Measurements from ENCODE around the gene MYRIP.

DNA sequence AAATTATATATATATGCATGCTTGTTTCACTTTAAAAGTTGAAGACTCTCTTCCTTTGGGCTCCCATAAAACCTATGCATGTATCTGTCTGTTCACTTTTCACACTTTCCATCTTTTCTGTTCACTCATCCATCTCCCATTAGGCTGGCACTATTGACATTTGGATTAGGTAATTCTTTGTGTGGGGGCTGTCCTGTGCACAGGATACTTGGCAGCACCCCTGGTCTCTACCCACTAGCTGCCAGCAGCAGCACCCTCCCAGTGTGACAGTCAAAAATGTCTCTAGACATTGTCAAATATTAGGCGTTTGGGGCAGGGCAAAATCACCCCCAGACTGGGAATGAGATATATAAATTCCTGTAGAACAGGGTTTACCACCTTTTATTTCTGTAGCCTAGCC is 427.8 kb downstream of the MYRIP start:
- TF ChIP-seq, protein P1, sequence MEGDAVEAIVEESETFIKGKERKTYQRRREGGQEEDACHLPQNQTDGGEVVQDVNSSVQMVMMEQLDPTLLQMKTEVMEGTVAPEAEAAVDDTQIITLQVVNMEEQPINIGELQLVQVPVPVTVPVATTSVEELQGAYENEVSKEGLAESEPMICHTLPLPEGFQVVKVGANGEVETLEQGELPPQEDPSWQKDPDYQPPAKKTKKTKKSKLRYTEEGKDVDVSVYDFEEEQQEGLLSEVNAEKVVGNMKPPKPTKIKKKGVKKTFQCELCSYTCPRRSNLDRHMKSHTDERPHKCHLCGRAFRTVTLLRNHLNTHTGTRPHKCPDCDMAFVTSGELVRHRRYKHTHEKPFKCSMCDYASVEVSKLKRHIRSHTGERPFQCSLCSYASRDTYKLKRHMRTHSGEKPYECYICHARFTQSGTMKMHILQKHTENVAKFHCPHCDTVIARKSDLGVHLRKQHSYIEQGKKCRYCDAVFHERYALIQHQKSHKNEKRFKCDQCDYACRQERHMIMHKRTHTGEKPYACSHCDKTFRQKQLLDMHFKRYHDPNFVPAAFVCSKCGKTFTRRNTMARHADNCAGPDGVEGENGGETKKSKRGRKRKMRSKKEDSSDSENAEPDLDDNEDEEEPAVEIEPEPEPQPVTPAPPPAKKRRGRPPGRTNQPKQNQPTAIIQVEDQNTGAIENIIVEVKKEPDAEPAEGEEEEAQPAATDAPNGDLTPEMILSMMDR (IDR thresholded peaks at IDR 0.05) = no peak
- TF ChIP-seq EP300 (IDR thresholded peaks at IDR 0.05) = no peak
- TF ChIP-seq POLR2A (IDR thresholded peaks at IDR 0.05) = no peak

Measured in suprapubic skin (tissue), 3 donors.